Keratinocyte (primary cell): ENCODE results near the gene GRIA1. TPM values are rescaled to one million over a fixed set of nuclear protein-coding genes. Genes with fewer than 3 reads are reported as not detected.

Experiments
- DNase-seq: peaks from one replicate; pipeline ENCODE4 v3.0.0-alpha.2; 2011; ENCODE audit warnings: low read depth, missing footprints, low spot score
- FAIRE-seq: peaks from 2 replicates; lab custom pipeline; 2011; peaks lifted over from hg19 to GRCh38; lab: Jason Lieb, UNC
- H2AFZ ChIP-seq: 2 replicates; pipeline ENCODE4 v1.6.0; 2012; ENCODE audit warnings: low read length, control low read depth, inconsistent platforms; ENCODE audit not compliant: control insufficient read depth
- H3K27ac ChIP-seq: 2 replicates; pipeline ENCODE4 v1.5.1; 2011; ENCODE audit warnings: low read length; ENCODE audit not compliant: control insufficient read depth, insufficient read depth
- H3K27me3 ChIP-seq: 3 replicates; pipeline ENCODE4 v1.6.0; 2011; ENCODE audit warnings: low read length; ENCODE audit not compliant: control insufficient read depth, insufficient read depth; ENCODE audit errors: extremely low read depth
- H3K36me3 ChIP-seq, 2 experiments: 2 replicates in 1 of 2; 3 replicates in 1 of 2; pipeline ENCODE4 v1.5.1; 2011; ENCODE audit warnings: low read length in 2 of 2, mild to moderate bottlenecking in 1 of 2; ENCODE audit not compliant: control insufficient read depth in 2 of 2, insufficient read depth in 2 of 2; ENCODE audit errors: extremely low read depth in 1 of 2
- H3K4me1 ChIP-seq: 3 replicates; pipeline ENCODE4 v1.5.1; 2011; ENCODE audit warnings: low read length; ENCODE audit not compliant: control insufficient read depth, insufficient read depth; ENCODE audit errors: extremely low read depth
- H3K4me2 ChIP-seq: 3 replicates; pipeline ENCODE4 v1.6.0; 2011; ENCODE audit warnings: low read depth, low read length; ENCODE audit not compliant: control insufficient read depth, insufficient read depth; ENCODE audit errors: extremely low read depth
- H3K4me3 ChIP-seq, 3 experiments: fragments of 200-600 bp in 1 of 3; sonication (generic) in 1 of 3; 2 replicates in 2 of 3; 3 replicates in 1 of 3; pipeline ENCODE4 v1.5.1; 2011 to 2016; ENCODE audit warnings: low read length in 3 of 3, mild to moderate bottlenecking in 3 of 3, control low read depth in 2 of 3, inconsistent platforms in 1 of 3, low read depth in 1 of 3, mixed read lengths in 1 of 3, mixed run types in 1 of 3, moderate library complexity in 1 of 3; ENCODE audit not compliant: control insufficient read depth in 2 of 3, insufficient read depth in 2 of 3; ENCODE audit errors: extremely low read depth in 1 of 3
- H3K79me2 ChIP-seq: 2 replicates; pipeline ENCODE4 v1.6.0; 2012; ENCODE audit warnings: low read length; ENCODE audit not compliant: control insufficient read depth, insufficient read depth
- H3K9ac ChIP-seq: 3 replicates; pipeline ENCODE4 v1.6.0; 2011; ENCODE audit warnings: low read length; ENCODE audit not compliant: control insufficient read depth, insufficient read depth; ENCODE audit errors: extremely low read depth
- H3K9me1 ChIP-seq: 3 replicates; pipeline ENCODE4 v1.6.0; 2011; ENCODE audit warnings: low read length; ENCODE audit not compliant: control insufficient read depth, insufficient read depth; ENCODE audit errors: extremely low read depth
- H3K9me3 ChIP-seq: 2 replicates; pipeline ENCODE4 v1.5.1; 2012; ENCODE audit warnings: low read depth, low read length; ENCODE audit not compliant: control insufficient read depth
- H4K20me1 ChIP-seq: 3 replicates; pipeline ENCODE4 v1.6.0; 2011; ENCODE audit warnings: low read length; ENCODE audit not compliant: control insufficient read depth, insufficient read depth; ENCODE audit errors: extremely low read depth
- CTCF ChIP-seq, 3 experiments: IDR thresholded peaks in 1 of 3; conservative IDR thresholded peaks in 1 of 3; optimal IDR thresholded peaks in 1 of 3; 2 replicates in 2 of 3; 3 replicates in 1 of 3; pipeline versions ENCODE3 to v1.5.1; 2011; ENCODE audit warnings: low read length in 3 of 3, mild to moderate bottlenecking in 3 of 3, moderate library complexity in 2 of 3, control low read depth in 1 of 3, inconsistent platforms in 1 of 3; ENCODE audit not compliant: insufficient read depth in 2 of 3; ENCODE audit errors: extremely low read depth in 1 of 3
- EZH2 ChIP-seq: IDR thresholded peaks from one replicate; pipeline ENCODE4 v1.6.1; 2012; ENCODE audit warnings: inconsistent platforms, mild to moderate bottlenecking, low read length, moderate library complexity
- dilution Hi-C: fragments of 300-500 bp; cut with MboI; formaldehyde crosslinking; loops from one replicate; pipeline ENCODE4 v1.7.0; 2020; ENCODE audit warnings: low sequenced_read_pairs; ENCODE audit not compliant: extremely low pct_ligation_motif_present
- polyA plus RNA-seq, 5 experiments: library from polyadenylated mRNA; depleted of rRNA in 3 of 5; stranded (reverse) in 3 of 5; stranded (forward) in 1 of 5; unstranded in 1 of 5; fragments of >200 nt; gene quantifications; 1 replicate in 1 of 5; 2 replicates in 3 of 5; 3 replicates in 1 of 5; pipeline versions ENCODE4 v1.2.1 to v1.2.3, GENCODE V29; 2011 to 2012; ENCODE audit warnings: missing spikeins in 2 of 5, low read depth in 1 of 5, low replicate concordance in 1 of 5

GRIA1 gene
- polyA plus RNA-seq, 1 donor (not counting 4 experiments of a cell fraction or from before 2014, with no cell fraction given): not detected

GRCh38 chr5:153767221-153768188, 277.0 kb downstream of the GRIA1 start:
- no peaks in the 10 kb centered on the region for H3K9me1 ChIP-seq
- H4K20me1 ChIP-seq: no peaks in the 10 kb centered on the region
- dilution Hi-C loops: no loop called here
- H3K9ac ChIP-seq: no peak overlapping the region
- no peak overlapping the region for H2AFZ ChIP-seq
- no peaks in the 10 kb centered on the region for H3K79me2 ChIP-seq
- TF ChIP-seq CTCF (optimal IDR thresholded peaks at IDR 0.05 in 1 of 3, IDR thresholded peaks at IDR 0.05 in 1 of 3, conservative IDR thresholded peaks at IDR 0.05 in 1 of 3; ENCODE audit: extremely low read depth in 1 of 3, insufficient read depth in 2 of 3, low read length in 3 of 3) (no peak), EZH2 (no peak)
- H3K4me3 ChIP-seq: no peak overlapping the region
- H3K36me3 ChIP-seq: no peaks in the 10 kb centered on the region
- H3K27ac ChIP-seq: no peak overlapping the region
- DNase-seq (no peak), FAIRE-seq (no peak)
- no peaks in the 10 kb centered on the region for H3K27me3 ChIP-seq
- no peaks in the 10 kb centered on the region for H3K9me3 ChIP-seq
- H3K4me2 ChIP-seq: no peak overlapping the region
- no peaks in the 10 kb centered on the region for H3K4me1 ChIP-seq

DNA sequence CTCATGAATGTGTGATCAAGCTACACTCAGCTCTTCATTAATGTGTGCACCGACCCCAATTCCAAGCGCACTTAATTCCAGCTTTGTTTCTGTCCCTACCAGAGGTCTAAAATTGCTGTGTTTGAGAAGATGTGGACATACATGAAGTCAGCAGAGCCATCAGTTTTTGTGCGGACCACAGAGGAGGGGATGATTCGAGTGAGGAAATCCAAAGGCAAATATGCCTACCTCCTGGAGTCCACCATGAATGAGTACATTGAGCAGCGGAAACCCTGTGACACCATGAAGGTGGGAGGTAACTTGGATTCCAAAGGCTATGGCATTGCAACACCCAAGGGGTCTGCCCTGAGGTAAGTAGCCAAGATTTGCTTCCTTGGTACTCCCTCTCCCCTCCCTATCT, 279.6 kb downstream of the GRIA1 start:
- Histone ChIP-seq H3K4me1 (no peaks in the 10 kb centered on the region), H3K9me1 (no peaks in the 10 kb centered on the region), H3K4me3 (no peak overlapping the region), H3K36me3 (no peaks in the 10 kb centered on the region), H3K27me3 (no peaks in the 10 kb centered on the region), H3K9me3 (no peaks in the 10 kb centered on the region), H2AFZ (no peak overlapping the region), H3K4me2 (no peak overlapping the region), H3K9ac (no peak overlapping the region), H4K20me1 (no peaks in the 10 kb centered on the region), H3K27ac (no peak overlapping the region), H3K79me2 (no peaks in the 10 kb centered on the region)
- no peak for FAIRE-seq
- no peak for TF ChIP-seq EZH2
- TF ChIP-seq CTCF (optimal IDR thresholded peaks at IDR 0.05 in 1 of 3, IDR thresholded peaks at IDR 0.05 in 1 of 3, conservative IDR thresholded peaks at IDR 0.05 in 1 of 3; ENCODE audit: extremely low read depth in 1 of 3, insufficient read depth in 2 of 3, low read length in 3 of 3): no peak
- dilution Hi-C loops: no loop called here
- no peak for DNase-seq
